ENCODE data around the gene EIF4G1. TPM values are rescaled to one million over a fixed set of nuclear protein-coding genes. Genes with fewer than 3 reads are reported as not detected.

EIF4G1 gene
- total and polyA plus RNA-seq, 2 of the 8 experiments (the other 6 are each of a cell fraction or from before 2014, with no cell fraction given), result 318 to 473 TPM

- Histone ChIP-seq H2AFZ (ENCODE audit: low read length) (no peak overlapping the region), H2BK15ac (ENCODE audit: low read length) (no peak overlapping the region)
- POLR2A ChIA-PET (ENCODE audit: partially characterized antibody), result interaction anchor here (0.6 to 3.4 kb wide), 9 partner anchors 10 to 53 kb away, joined by 3 to 13 read pairs (median 3); partner anchors contain the start of gene FAM131A
- no peak for TF ChIP-seq JUND (IDR thresholded peaks at IDR 0.05; ENCODE audit: low read length)
- TF ChIP-seq RAD21 (IDR thresholded peaks at IDR 0.05 in 1 of 2, conservative IDR thresholded peaks at IDR 0.05 in 1 of 2; ENCODE audit: low read depth in 2 of 2, low read length in 2 of 2), result no peak
- TF ChIP-seq ATF3 (IDR thresholded peaks at IDR 0.05; ENCODE audit: insufficient read depth, low read depth, low read length), result no peak
- no peak for TF ChIP-seq CTCF (IDR thresholded peaks at IDR 0.05; ENCODE audit: control extremely low read depth in 1 of 3, insufficient read depth in 1 of 3, low read depth in 1 of 3, low read length in 3 of 3)
- TF ChIP-seq TBP (IDR thresholded peaks at IDR 0.05; ENCODE audit: low read depth, low read length), result no peak
- no peak for TF ChIP-seq RBBP5 (IDR thresholded peaks at IDR 0.05; ENCODE audit: borderline replicate concordance, low read depth, low read length)
- TF ChIP-seq NANOG (IDR thresholded peaks at IDR 0.05; ENCODE audit: insufficient read depth, low read depth, low read length, poor library complexity, severe bottlenecking), result no peak
- no peak for TF ChIP-seq MAFK (IDR thresholded peaks at IDR 0.05; ENCODE audit: low read depth, low read length)
These were observed 41.0 kb downstream of the EIF4G1 start for GRCh38 chr3:184355261-184356040.

More at GRCh38 chr3:184355261-184356040, 41.0 kb downstream of the EIF4G1 start:
- Histone ChIP-seq H3K36me3 (ENCODE audit: control insufficient read depth in 2 of 4, insufficient read depth in 4 of 4, low read length in 3 of 4) (peaks cover 7 to 42% (median 26%) of the 10 kb centered on the region in 4 experiments; a peak in 6 of 8 replicates), H2BK5ac (ENCODE audit: low read depth, low read length) (no peak overlapping the region; the same call in 1 of the 2 replicates), H3K23ac (ENCODE audit: insufficient read length) (no peak overlapping the region), H3K9me3 (ENCODE audit: insufficient read depth in 2 of 2, low read depth in 1 of 2, low read length in 1 of 2) (no peaks in the 10 kb centered on the region), H3K14ac (ENCODE audit: insufficient read length) (no peak overlapping the region), H4K5ac (ENCODE audit: insufficient read length, low read depth, low read length) (no peak overlapping the region), H2BK120ac (replicated peaks; ENCODE audit: low read depth, low read length) (no peak overlapping the region), H3K79me2 (ENCODE audit: control insufficient read depth in 1 of 2, insufficient read depth in 2 of 2, low read length in 2 of 2) (no peaks in the 10 kb centered on the region), H3K27me3 (replicated peaks in 1 of 4; ENCODE audit: control insufficient read depth in 3 of 4, extremely low read depth in 1 of 4, insufficient read depth in 3 of 4, low read length in 3 of 4) (peaks cover 0 to 2% (median under 1%) of the 10 kb centered on the region in 4 experiments; a peak in 3 of 7 replicates), H3K4me1 (replicated peaks in 1 of 4; ENCODE audit: control insufficient read depth in 3 of 4, insufficient read depth in 4 of 4, low read length in 3 of 4) (peaks cover 3 to 13% (median 10%) of the 10 kb centered on the region in 4 experiments), H2BK12ac (ENCODE audit: low read depth, low read length) (no peak overlapping the region), H3K56ac (replicated peaks; ENCODE audit: insufficient read length, low read depth, low read length) (no peak overlapping the region), H3K4ac (replicated peaks; ENCODE audit: insufficient read length, low read depth, low read length) (no peak overlapping the region), H3K4me3 (ENCODE audit: extremely low read depth in 1 of 4, insufficient read depth in 2 of 4, low read depth in 3 of 4, low read length in 4 of 4) (no peak overlapping the region), H4K20me1 (replicated peaks in 1 of 2; ENCODE audit: control insufficient read depth in 1 of 2, insufficient read depth in 2 of 2, low read length in 2 of 2) (peaks cover 4 to 11% of the 10 kb centered on the region in 2 experiments), H3K18ac (ENCODE audit: extremely low read depth, low read length) (no peak overlapping the region), H3K23me2 (ENCODE audit: low read depth, low read length) (peaks cover 5% of the 10 kb centered on the region), H2BK20ac (ENCODE audit: low read length) (no peak overlapping the region), H4K91ac (replicated peaks; ENCODE audit: insufficient read length, low read length) (no peak overlapping the region), H3K79me1 (ENCODE audit: low read depth, low read length) (no peaks in the 10 kb centered on the region), H3K27ac (ENCODE audit: low read depth, low read length) (no peak overlapping the region), H3K4me2 (ENCODE audit: insufficient read depth in 1 of 2, low read depth in 2 of 2, low read length in 2 of 2) (no peak overlapping the region), H3K9ac (replicated peaks in 1 of 4; ENCODE audit: extremely low read depth in 1 of 4, low read depth in 3 of 4, low read length in 3 of 4) (no peak overlapping the region), H4K8ac (ENCODE audit: extremely low read depth, insufficient read depth, low read length) (no peak overlapping the region; the same call in 1 of the 2 replicates), H2AK5ac (ENCODE audit: low read depth, low read length) (no peak overlapping the region)
- DNase-seq (ENCODE audit: low read depth in 1 of 2, low spot score in 2 of 2), result no peak
- CTCF ChIA-PET (ENCODE audit: partially characterized antibody), result interaction anchor here (0.8 to 7.1 kb wide), 18 partner anchors 11 to 423 kb away, joined by 3 to 49 read pairs (median 4); no protein-coding TSS in a partner anchor
- no peak for FAIRE-seq
- WGBS, 2 experiments (ENCODE audit: extremely low coverage in 1 of 2, insufficient coverage in 1 of 2, insufficient read length in 1 of 2, insufficient replicate concordance in 2 of 2, low coverage in 1 of 2, low lambda C conversion rate in 2 of 2, missing lambda C conversion rate in 1 of 2), result 94% methylated on average over 18 of the region's 18 CpGs; no CpG with 5 or more reads in 1 of the 2 experiments

Data from H1 (cell line).